Activated CD4-positive, alpha-beta T cell treated with anti-CD3 and anti-CD28 coated beads, Interleukin-2, amount 10 ng/mL, durations not matched to agents 24 days and 14 days (primary cell): ENCODE measurements around the gene GTF2H1. TPM values are rescaled to one million over a fixed set of nuclear protein-coding genes. Genes with fewer than 3 reads are reported as not detected.
"Not testable (repeated sequence)": the region's sequence is repeated elsewhere in the genome, so short reads cannot be mapped to it uniquely, and the experiment has no call there.

Experiments
- DNase-seq: peaks from one replicate; pipeline ENCODE4 v3.0.0; 2022
- H3K27ac Mint-ChIP-seq: one replicate; pipeline ENCODE4 v1.8.0; 2022; ENCODE audit warnings: mild to moderate bottlenecking, mixed read lengths
- H3K27me3 Mint-ChIP-seq: one replicate; pipeline ENCODE4 v1.8.0; 2022; ENCODE audit warnings: mixed read lengths
- H3K36me3 Mint-ChIP-seq: one replicate; pipeline ENCODE4 v1.8.0; 2022; ENCODE audit warnings: low read depth, mild to moderate bottlenecking, mixed read lengths
- H3K4me1 Mint-ChIP-seq: one replicate; pipeline ENCODE4 v1.8.0; 2021; ENCODE audit warnings: mixed read lengths
- H3K4me3 Mint-ChIP-seq: one replicate; pipeline ENCODE4 v1.8.0; 2022; ENCODE audit warnings: mild to moderate bottlenecking, moderate library complexity, mixed read lengths
- H3K9me3 Mint-ChIP-seq: one replicate; pipeline ENCODE4 v1.8.0; 2021; ENCODE audit warnings: mixed read lengths
- intact Hi-C: fragments of 100-400 bp; cut with micrococcal nuclease; formaldehyde crosslinking; loops from one replicate; pipeline ENCODE4 v1.15.1; 2023
- total RNA-seq: library from RNA; stranded (reverse); gene quantifications from 2 replicates; pipeline ENCODE4 v1.2.3, GENCODE V29; 2022

GTF2H1 gene
- total RNA-seq, 1 donor from 2014 or later, result 55.7 TPM

DNA sequence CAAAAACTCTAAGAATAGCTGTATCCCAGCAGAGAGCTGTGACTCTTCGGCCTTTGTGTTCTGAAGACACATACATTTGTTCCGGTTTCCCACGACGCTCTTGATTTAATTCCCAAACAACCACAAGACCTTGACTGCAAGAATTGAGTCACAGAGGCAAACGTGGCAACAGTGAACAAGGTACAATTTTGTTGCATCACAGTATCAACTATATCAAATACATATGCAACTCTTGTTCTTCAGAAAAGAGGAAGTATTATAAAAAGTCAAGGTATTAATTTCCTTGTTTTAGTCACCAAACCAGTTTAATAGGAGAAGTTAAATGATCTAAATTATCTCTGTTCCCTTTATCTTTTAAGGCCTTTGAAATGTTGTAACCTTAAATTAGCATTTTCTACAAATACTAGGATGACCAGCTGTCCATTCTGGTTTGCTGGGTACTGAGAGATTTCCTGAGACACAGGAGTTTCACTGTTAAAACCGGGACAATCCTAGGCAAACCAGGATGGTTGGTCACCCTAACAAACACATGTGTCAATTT, 11.5 kb upstream of the GTF2H1 start:
- DNase-seq, result no peak
- no peaks in the 10 kb centered on the region for H3K27me3 Mint-ChIP-seq
- no peak overlapping the region for H3K27ac Mint-ChIP-seq
- intact Hi-C loops, result no loop called here
- no peak overlapping the region for H3K4me3 Mint-ChIP-seq
- H3K36me3 Mint-ChIP-seq, result peaks cover 49% of the 10 kb centered on the region
- peaks cover 11% of the 10 kb centered on the region for H3K4me1 Mint-ChIP-seq
- no peaks in the 10 kb centered on the region for H3K9me3 Mint-ChIP-seq

DNA sequence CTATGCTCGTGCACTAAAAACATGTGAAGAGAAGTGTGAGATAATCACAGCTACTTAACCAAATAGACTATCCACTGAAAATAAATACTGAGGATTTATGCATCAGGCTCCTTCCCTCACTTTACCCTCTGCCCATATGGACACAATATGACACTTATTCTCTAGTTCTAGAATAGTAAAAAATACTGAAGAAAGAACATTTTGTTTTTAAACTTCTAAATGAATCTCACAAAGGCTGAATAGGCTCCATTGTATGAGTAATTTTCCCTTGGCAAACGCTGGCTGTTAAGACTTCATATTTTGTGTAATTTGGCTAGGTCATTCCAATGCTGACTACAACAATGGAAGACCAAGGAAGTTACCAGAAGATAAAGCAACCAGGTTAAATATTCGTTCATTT, 10.4 kb upstream of the GTF2H1 start:
- no peak overlapping the region for H3K27ac Mint-ChIP-seq

DNA sequence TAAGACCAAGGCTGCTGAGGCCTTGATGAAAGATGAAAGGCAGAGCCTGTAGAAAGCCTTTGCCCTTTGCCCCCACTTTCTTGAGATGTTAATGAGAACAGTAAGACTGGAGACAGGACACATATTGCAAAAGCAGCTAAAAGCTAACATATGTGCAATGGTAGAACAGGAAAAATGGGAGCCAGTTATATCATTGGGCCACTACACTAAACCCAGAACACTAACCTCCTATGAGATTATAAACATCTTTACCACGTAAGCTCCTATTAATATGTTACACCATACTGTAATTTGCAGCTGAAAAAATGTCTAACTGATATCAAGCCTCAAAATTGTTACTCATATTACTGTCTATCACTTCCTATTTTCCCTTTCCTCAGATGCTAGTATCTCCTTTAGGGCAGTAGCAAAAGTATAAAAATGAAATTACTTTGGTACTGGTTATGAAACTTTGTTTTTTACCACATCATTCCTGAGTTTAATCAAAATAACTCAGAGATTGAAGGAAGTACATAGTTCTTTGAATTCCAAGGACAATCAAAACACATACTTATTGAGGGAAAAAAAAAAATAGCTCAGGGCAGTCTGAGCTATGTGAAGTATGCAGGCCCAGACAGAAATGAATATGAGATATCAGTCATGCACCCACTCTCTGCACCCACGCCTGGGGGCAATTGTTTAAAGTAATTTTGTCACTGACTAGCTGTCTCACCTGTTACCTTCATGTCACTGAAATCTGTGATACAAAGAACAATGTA, 9.5 kb upstream of the GTF2H1 start:
- Mint-ChIP-seq H3K4me3 (no peak overlapping the region), H3K27me3 (no peaks in the 10 kb centered on the region), H3K9me3 (no peaks in the 10 kb centered on the region), H3K4me1 (peaks cover 13% of the 10 kb centered on the region), H3K27ac (no peak overlapping the region), H3K36me3 (peaks cover 39% of the 10 kb centered on the region)
- no peak for DNase-seq
- intact Hi-C loops, result no loop called here

More for the DNA sequence above, 10.4 kb upstream of the GTF2H1 start:
- H3K36me3 Mint-ChIP-seq, result peaks cover 41% of the 10 kb centered on the region
- intact Hi-C loops, result no loop called here
- no peak overlapping the region for H3K4me3 Mint-ChIP-seq
- no peaks in the 10 kb centered on the region for H3K27me3 Mint-ChIP-seq
- H3K4me1 Mint-ChIP-seq, result peaks cover 11% of the 10 kb centered on the region
- DNase-seq, result no peak
- H3K9me3 Mint-ChIP-seq, result no peaks in the 10 kb centered on the region

DNA sequence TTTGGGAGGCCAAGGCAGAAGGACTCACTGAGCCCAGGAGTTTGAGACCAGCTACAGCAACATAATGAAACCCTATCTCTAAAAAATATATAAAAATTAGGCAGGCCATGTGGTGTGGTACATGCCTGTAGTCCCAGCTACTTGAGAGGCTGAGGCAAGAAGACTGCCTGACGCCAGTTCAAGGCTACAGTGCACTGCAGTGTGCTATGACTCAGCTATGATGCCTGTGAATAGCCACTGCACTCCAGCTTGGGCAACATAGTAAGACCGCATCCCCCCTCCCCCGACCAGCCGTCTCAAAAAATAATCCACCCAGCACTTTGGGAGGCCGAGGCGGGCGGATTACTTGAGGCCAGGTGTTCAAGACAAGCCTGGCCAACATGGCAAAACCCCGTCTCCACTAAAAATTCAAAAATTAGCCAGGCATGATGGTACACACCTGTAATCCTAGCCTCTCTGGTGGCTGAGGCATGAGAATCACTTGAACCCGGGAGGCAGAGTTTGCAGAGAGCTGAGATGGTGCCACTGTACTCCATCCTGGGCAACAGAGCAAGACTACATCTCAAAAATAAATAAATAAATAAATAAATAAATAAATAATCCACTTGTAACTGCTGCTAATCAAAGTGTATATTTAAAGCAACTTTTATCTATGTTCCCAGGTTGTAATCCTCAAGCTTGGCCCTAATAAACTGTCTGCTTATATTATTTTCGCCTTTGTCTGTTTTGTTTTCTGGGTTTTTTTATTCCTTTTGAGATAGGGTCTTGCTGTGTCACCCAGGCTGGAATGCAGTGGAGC, 8.2 kb upstream of the GTF2H1 start:
- intact Hi-C loops, result no loop called here
- Mint-ChIP-seq H3K27me3 (no peaks in the 10 kb centered on the region), H3K36me3 (peaks cover 33% of the 10 kb centered on the region), H3K9me3 (no peaks in the 10 kb centered on the region), H3K4me3 (no peak overlapping the region), H3K4me1 (peaks cover 22% of the 10 kb centered on the region), H3K27ac (no peak overlapping the region)
- DNase-seq, result no peak

DNA sequence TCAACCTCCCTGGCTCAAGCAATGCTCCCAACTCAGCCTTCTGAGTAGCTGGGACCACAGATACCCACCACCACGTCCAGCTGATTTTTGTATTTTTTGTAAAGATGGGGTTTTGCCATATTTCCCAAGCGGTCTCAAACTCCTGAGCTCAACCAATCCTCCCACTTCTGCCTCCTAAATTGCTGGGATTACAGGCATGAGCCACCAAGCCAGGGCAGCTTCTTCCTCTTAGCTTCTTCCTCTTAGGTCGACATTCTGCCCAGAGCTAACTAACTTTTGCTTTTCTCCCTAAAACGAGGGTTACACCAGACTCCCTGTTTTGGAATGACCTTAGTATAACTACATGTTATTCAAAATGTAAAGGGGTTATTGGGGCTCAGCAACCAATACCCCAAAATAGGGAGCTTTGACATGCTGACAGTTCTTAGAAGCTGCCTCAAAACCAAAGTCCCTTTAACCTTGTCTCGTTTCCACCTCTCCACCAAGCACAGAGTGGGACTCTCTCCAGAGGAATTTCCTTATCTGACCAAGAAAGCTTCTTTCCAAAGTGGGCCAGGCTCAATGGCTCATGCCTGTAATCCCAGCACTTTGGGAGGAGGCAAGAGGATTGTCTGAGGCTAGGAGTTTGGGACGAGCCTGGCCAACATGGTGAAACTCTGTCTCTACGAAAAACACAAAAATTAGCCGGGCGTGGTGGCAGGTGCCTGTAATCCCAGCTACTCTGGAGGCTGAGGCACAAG, 7.4 kb upstream of the GTF2H1 start:
- Mint-ChIP-seq H3K36me3 (peaks cover 28% of the 10 kb centered on the region), H3K4me3 (no peak overlapping the region), H3K4me1 (peaks cover 30% of the 10 kb centered on the region), H3K9me3 (no peaks in the 10 kb centered on the region), H3K27ac (no peak overlapping the region), H3K27me3 (no peaks in the 10 kb centered on the region)
- intact Hi-C loops, result no loop called here
- no peak for DNase-seq

DNA sequence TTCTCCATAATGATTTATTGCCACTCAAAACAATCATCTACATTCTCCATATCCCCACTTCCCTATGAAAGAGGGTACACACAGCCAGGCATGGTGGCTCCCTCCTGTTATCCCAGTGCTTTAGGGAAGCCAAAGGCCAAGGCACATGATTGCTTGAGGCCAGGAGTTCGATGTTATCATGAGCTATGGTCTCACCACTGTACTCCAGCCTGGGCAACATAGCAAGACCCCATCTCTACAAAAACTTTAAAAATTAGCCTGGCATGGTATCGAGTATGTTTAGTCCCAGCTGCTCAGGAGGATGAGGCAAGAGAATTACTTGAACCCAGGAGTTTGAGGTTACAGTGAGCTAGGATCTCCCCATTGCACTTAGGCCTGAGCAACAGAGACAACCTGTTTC, 6.5 kb upstream of the GTF2H1 start:
- Mint-ChIP-seq H3K27ac (no peak overlapping the region), H3K4me1 (peaks cover 38% of the 10 kb centered on the region), H3K36me3 (peaks cover 22% of the 10 kb centered on the region), H3K4me3 (no peak overlapping the region), H3K9me3 (no peaks in the 10 kb centered on the region), H3K27me3 (no peaks in the 10 kb centered on the region)
- intact Hi-C loops, result no loop called here
- no peak for DNase-seq

DNA sequence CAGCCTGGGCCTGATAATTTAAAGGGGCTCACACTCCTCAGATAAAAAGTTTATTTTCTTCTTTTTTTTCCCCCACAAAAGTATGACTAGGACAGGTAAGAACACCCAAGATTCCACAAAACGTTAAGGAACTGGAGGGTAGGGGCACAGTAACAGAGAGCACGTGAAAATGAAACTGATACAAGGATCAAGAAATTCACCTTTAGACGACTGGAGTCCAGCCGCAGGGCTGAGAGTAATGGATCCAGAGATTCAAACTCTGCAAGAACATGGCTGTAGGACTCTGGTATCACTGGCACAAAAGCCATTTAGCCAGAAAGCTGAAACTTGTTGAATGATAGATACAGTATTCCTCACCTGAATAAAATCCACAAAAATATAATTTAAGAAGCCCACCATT, 4.8 kb upstream of the GTF2H1 start:
- H3K27me3 Mint-ChIP-seq, result no peaks in the 10 kb centered on the region
- DNase-seq, result no peak
- H3K9me3 Mint-ChIP-seq, result no peaks in the 10 kb centered on the region
- H3K36me3 Mint-ChIP-seq, result peaks cover 13% of the 10 kb centered on the region
- no peak overlapping the region for H3K4me3 Mint-ChIP-seq
- H3K4me1 Mint-ChIP-seq, result peaks cover 41% of the 10 kb centered on the region
- intact Hi-C loops, result no loop called here
- no peak overlapping the region for H3K27ac Mint-ChIP-seq

DNA sequence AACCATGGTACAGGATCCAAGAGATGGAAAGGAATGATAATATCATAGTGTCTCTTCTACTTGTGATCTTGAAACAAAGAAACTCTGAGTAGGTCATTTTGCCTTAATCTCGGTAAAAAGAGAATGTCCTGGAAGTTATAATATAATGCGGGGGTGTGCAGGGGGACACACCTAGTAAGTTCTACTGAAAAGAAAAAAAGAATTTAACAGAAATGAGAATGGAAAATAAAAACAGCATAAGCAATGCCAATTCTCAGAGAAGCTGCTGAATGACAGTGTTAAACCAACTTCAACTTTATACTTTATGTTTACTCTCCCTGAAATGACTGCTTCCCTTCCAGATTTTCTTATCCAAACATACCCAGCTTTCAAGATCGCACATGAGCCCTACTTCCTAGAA, 2.5 kb upstream of the GTF2H1 start:
- peaks cover 19% of the 10 kb centered on the region for H3K36me3 Mint-ChIP-seq
- H3K4me1 Mint-ChIP-seq, result peaks cover 50% of the 10 kb centered on the region
- H3K4me3 Mint-ChIP-seq, result peak overlapping the region; percentile 73
- H3K9me3 Mint-ChIP-seq, result no peaks in the 10 kb centered on the region
- DNase-seq, result no peak
- intact Hi-C loops, result loop anchor here (5.0 kb wide), 2 partner anchors 297 to 1243 kb away; partner anchors contain the start of gene RPS13
- no peak overlapping the region for H3K27ac Mint-ChIP-seq
- H3K27me3 Mint-ChIP-seq, result no peaks in the 10 kb centered on the region

DNA sequence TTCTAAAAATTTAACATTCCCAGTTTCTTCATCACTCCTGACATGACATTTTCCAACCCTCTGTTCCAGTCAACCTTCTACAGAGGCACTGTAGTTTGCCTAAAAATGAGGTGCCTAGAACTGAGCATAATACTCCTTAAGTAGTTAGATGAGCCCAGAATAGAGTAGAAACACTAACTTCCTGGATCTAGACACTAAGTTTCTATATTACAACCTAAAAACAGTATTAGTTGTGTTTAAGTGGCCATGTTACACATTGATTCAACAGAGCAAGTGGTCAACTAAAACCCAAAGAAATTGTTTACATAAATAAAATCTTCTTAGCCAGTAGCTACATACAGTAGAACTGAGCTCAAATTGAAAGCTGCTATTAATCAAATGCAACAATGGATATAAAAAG, 1.8 kb upstream of the GTF2H1 start:
- no peaks in the 10 kb centered on the region for H3K9me3 Mint-ChIP-seq
- peaks cover 55% of the 10 kb centered on the region for H3K4me1 Mint-ChIP-seq
- intact Hi-C loops, result loop anchor here (5.0 kb wide), 2 partner anchors 297 to 1243 kb away; partner anchors contain the start of gene RPS13
- no peak overlapping the region for H3K27ac Mint-ChIP-seq
- no peak for DNase-seq
- peak overlapping the region; percentile 73 for H3K4me3 Mint-ChIP-seq
- H3K27me3 Mint-ChIP-seq, result no peaks in the 10 kb centered on the region
- peaks cover 23% of the 10 kb centered on the region for H3K36me3 Mint-ChIP-seq

DNA sequence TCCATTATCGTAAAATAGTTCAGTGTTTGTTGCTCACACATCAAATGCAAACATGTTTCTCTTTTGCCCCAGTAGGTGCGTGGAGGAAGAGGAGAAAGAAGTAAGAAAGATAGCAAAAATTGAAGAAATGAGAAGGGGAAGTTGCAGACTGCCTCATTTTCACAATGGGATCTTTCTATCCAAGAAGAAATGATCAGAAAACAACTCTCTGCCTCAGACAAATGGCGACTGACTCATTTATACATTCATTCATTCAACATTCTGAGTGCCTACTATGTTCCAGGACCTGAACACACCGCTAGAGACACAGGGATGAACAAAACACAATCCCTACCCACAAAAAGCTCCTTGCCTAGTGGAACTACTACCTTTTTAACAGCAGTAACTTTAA, 794 bp upstream of the GTF2H1 start:
- H3K4me3 Mint-ChIP-seq, result peak overlapping the region; percentile 94
- intact Hi-C loops, result loop anchor here (5.0 kb wide), 2 partner anchors 296 to 1244 kb away; partner anchors contain the start of gene RPS13
- H3K27ac Mint-ChIP-seq, result peak overlapping the region; percentile 99
- no peaks in the 10 kb centered on the region for H3K9me3 Mint-ChIP-seq
- no peak for DNase-seq
- peaks cover 26% of the 10 kb centered on the region for H3K36me3 Mint-ChIP-seq
- H3K4me1 Mint-ChIP-seq, result peaks cover 54% of the 10 kb centered on the region
- no peaks in the 10 kb centered on the region for H3K27me3 Mint-ChIP-seq

DNA sequence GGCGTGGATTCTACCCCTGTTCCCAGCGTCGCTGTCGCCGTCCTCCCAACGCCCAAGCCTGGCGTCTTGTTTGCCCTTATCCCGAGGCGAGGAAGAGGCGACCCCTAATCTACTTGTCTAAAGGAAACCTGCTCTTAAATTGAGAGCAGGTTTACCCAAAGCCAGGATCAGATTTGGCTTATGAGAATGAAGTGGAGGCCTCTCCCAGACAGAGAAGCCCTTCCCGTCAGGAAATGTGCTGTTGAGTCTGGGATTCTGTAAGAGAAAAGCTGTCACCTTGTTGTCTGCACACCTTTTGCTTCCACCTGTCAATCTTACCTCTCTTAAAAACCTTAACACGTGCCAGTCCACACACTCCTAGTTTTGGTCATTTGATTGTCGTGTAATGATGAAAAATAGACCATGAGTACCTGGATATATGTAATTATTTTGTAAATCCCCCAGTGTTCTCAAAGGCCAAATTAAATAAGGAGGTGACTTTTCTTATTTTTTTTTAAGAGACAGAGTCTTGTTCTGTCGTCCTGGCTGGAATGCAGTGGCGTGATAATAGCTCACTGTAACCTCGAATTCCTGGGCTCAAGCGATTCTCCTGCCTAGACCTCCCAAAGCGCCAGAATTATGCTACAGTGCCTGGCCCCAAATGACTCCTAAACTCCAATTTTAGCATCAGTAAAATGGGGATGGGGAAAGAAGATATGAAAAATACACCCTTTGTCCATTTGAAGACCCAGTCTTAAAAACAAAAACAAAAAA, 627 bp downstream of the GTF2H1 start:
- peak; percentile 57 for DNase-seq
- Mint-ChIP-seq H3K9me3 (no peaks in the 10 kb centered on the region), H3K36me3 (peaks cover 28% of the 10 kb centered on the region), H3K27ac (peak overlapping the region; percentile 99), H3K4me1 (peaks cover 53% of the 10 kb centered on the region), H3K4me3 (peak overlapping the region; percentile 94), H3K27me3 (no peaks in the 10 kb centered on the region)
- intact Hi-C loops, result loop anchor here (1.0 to 5.0 kb wide), 9 partner anchors 61 to 1246 kb away; partner anchors contain the start of genes LDHA, RPS13, SAAL1 and SPTY2D1

DNA sequence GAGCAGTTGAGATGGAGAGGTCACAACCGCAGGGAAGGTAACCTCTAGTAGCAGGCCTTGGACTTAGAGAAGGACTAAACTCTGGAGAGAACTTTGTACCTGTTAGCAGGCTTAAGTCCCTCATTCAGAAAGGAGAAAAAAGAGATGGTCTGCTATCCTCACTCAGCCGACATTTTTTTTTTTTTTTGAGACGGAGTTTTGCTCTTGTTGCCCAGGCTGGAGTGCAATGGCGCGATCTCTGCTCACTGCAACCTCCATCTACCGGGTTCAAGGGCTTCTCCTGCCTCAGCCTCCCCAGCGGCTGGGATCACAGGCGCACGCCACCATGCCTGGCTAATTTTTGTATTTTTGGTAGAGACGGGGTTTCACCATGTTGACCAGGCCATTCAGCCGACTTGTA, 1.5 kb downstream of the GTF2H1 start:
- Mint-ChIP-seq H3K4me1 (peaks cover 47% of the 10 kb centered on the region), H3K27ac (peak overlapping the region; percentile 99), H3K36me3 (peaks cover 27% of the 10 kb centered on the region), H3K4me3 (peak overlapping the region; percentile 94)
- not testable (repeated sequence) for H3K9me3 Mint-ChIP-seq, H3K27me3 Mint-ChIP-seq
- intact Hi-C loops, result loop anchor here (2.0 to 5.0 kb wide), 5 partner anchors 79 to 1247 kb away; partner anchors contain the start of genes RPS13, SAAL1 and UEVLD
- DNase-seq, result peak; percentile 56

DNA sequence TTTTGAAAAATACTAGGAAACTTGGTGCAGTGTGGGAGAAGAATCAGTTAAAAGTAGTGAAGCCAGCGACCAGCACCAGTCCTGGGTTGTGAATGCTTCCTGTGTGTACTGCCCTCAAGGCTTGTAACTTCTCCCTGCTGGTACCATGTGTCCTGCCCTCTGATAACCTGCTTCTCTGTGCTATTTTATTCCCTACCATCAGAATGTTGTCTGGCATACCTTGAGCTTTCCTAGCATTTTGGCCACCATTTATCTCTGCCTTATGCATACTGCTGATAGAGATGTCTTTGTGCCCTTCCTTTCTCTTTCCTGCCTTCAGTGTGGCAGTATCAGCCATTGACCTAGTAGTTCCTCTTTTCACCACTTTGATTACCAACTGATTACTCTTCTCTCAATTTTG, 2.0 kb downstream of the GTF2H1 start:
- intact Hi-C loops, result loop anchor here (5.0 kb wide), 2 partner anchors 293 to 1247 kb away; partner anchors contain the start of gene RPS13
- DNase-seq, result peak; percentile 58
- H3K4me1 Mint-ChIP-seq, result peaks cover 45% of the 10 kb centered on the region
- H3K4me3 Mint-ChIP-seq, result peak overlapping the region; percentile 94
- peaks cover 28% of the 10 kb centered on the region for H3K36me3 Mint-ChIP-seq
- peak overlapping the region; percentile 3 for H3K27ac Mint-ChIP-seq
- no peaks in the 10 kb centered on the region for H3K9me3 Mint-ChIP-seq
- no peaks in the 10 kb centered on the region for H3K27me3 Mint-ChIP-seq
